HG03342 (cell line): ENCODE data around the gene DLGAP4.

ENCODE experiments used
- ATAC-seq: cut with Tn5 transposase; IDR thresholded peaks from one replicate; pipeline ENCODE4 v1.9.1; 2021; ENCODE audit warnings: mild to moderate bottlenecking, moderate library complexity; ENCODE audit not compliant: unreplicated experiment

DLGAP4 gene

DNA sequence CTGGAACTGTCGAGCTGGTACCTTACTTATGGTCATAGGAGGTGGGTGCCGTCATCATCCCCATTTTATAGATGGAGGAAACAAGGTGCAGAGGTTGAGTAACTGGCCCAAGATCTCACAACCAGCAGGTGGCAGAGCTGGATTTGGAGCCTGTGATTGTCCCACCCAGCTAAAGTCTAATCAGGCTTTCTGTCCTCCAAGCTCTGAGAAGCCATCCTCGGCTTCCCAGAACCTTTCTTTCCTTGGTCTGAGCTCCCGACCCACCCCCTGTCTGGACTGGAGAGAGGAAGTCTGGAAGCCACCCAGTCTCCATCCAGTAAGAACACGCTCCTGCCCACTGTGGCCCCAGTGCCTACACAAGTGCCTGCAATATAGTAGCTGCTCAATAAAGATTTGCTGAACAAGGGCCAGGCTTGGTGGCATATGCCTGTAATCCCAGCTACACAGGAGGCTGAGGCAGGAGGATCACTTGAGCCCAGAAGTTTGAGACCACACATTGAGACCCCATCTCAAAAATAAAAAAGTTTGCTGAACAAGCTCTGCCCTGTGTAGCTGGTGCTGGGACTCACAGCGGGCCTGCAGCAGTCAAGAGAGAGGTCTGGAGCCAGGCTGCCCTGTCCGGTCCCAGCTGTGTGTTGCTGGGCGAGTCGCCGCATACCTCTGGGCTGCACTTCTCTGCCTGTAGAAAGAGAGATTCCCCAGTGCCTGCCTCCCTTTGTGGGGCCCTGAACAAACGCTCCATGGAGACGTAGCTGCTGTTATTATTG is 32.5 kb upstream of the DLGAP4 start:
- no peak for ATAC-seq

DNA sequence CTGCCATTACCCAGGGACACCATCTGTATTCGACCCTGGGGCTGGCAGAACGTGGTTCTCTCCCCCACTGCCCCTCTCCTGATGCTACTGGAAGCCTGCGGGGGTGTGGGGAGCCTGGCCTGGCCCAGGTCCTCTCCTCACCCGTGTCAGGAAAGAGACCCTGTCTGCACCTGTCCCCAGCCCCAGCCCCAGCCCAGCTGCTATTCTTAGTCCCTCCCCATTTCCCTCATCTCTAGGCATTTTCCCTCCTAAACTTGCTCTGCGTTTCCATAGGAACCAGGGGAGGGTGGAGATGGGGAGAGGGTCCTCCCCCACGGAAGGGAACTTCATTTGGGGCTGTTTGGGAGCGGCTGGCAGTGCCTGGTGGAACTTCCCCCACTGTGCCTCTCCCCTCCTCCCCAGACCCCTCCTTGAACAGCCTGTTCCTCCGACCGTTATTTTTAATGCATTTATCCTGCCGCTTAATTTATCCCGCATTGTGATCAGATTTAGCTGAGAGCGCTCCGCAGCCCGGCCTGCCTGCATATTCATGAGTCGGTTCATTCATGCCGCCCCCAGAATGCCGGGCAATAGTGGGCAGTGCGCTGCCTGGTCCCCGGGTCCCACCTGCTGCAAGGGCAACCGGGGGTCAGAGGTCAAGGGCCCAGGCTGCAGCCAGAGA is 31.8 kb upstream of the DLGAP4 start:
- no peak for ATAC-seq

GRCh38 chr20:36275011-36275410 is 31.1 kb upstream of the DLGAP4 start:
- ATAC-seq = no peak

DNA sequence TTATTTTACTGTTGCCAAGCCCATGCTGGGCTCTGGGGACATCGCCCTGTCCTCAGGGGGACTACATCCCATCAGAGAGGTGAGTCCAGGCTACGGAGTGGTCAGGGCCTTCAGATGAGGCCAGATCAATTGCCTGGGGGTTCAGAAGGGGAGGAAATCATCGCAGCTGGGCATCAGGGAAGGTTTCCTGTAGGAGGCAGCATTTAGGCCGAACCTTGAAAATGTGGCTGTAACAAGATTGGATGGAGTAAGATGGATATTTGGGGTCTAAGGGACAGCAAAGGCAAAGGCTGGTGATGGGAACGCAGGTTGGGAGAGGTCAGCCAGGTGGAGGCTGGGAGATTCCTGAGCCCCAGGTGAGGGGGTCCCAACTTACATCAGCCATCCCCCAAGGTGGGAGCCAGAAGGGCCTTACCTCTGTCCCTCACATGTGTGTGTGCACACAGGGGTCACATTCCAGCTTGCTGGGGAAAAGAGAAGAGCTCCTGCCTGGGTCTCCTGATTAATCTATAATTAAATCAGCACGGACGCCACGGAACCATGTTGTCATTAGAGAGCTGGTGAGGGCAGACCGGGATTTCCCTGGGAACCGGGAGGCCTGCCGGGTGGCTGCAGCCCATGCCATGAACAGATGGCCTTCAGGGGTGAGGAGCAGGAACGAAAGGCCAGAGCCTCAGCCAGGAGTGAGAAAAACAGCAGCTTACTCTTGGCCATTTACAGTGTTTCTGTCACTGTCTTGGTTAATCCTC is 30.5 kb upstream of the DLGAP4 start:
- ATAC-seq = no peak

DNA sequence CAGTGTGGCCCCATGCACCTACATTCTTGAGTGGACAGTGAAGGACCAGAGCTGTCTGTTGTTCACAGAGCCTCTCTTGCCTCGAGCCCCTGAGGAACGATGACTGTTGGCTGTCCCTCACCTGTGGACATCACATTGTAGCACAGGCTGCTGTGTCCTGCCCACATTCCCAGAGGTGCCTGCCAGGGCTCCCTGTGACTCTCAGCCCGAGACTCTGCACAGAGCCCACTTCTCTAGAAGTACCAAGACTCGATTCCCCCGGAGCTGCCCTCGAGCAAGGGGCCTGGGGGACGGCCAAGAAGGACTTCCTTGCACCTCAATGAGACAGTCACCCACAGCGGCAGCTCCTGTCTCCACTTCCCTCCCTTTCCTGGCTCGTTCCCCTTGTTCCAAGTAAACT is 28.6 kb upstream of the DLGAP4 start:
- no peak for ATAC-seq

- no peak for ATAC-seq
These were observed 26.8 kb upstream of the DLGAP4 start for GRCh38 chr20:36279362-36279761.

DNA sequence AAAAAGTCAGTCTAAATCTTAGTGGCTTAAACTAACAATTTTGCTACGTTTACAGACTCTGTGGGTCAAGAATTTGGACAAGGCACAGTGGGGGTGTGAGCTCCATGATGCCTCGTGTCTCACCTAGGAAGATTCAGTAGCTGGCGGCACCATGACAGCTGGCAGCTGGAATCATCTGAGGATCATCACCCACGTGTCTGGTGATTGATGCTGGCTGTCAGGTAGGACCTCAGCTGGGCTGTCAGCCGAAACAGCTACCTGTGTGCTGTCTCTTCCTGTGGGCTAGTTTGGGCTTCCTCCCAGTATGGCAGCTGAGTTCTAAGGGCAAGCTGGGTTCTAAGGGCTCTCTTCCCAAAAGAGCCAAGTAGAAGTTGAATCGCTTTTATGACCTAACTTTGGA is 26.4 kb upstream of the DLGAP4 start:
- no peak for ATAC-seq

DNA sequence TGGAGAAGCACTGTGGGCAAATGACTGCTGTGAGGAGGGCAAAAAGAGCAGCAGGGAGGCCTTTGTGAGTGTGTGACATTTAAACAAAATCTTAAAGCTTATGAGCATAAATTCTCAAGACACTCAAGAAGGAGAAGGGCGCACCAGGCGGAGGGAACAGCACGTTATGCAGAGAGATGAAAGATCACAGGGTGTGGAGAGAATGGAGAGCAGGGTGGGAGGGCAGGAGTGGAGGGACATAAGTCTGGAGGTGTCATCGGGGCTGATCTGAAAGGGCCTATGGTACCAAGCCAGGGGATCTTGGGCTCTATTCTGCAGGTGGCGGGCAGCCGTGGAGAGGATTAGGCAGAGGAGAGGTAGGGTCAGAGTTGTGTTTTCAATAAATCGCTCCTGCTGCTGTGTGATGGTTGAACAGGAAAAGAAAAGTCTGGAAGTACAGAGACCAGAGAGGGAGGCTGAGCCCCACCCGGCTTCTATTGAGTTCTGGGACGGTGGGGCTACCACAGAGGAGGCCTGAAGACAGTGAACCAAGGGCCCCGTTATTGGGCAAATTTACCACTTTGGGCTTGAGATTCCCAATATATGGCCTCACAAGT is 24.3 kb upstream of the DLGAP4 start:
- no peak for ATAC-seq

- ATAC-seq = no peak
These were observed 21.4 kb upstream of the DLGAP4 start for GRCh38 chr20:36284751-36285150.

- ATAC-seq = no peak
These were observed 20.2 kb upstream of the DLGAP4 start for GRCh38 chr20:36285746-36286447.

DNA sequence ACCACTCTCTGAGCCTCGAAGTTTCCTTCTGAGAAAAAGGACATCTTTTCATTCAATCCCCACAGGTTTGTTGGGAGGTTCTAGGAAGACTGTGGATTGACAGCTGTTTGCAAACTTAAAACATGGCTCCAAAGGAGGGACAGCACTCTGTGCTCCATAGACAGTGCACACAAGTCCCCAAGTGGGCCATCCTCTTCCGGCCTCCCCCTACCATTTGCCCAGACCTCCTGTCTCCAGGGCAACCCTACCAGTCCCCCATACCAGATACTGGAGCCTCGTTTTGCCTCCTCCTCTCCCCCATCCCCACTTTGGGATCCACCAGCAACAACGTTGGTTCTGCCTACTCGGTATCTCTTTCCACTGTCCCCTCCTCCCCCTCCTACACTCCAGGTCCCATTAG is 8.5 kb upstream of the DLGAP4 start:
- no peak for ATAC-seq

- ATAC-seq = no peak
These were observed 8.1 kb upstream of the DLGAP4 start for GRCh38 chr20:36298061-36298460.

- ATAC-seq = no peak
These were observed 7.3 kb upstream of the DLGAP4 start for GRCh38 chr20:36298795-36299339.

DNA sequence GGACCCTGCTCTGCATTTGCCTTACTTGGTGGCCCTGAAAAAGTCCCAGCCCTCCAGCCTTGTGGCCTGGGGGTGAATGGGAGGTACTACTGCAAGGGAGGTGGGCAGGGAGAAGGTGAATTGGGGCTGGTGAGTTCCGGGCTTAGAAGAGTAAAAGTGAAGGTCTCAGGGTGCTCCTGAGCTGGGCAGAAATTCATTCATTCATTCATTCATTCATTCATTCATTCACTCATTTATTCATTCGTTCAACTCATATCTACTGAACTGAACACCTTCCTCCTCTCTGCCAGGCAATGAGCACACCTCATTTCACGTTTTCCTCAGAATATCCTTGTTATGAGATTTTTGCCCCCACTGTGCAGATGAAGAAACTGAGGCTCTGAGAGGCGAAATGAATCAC is 6.7 kb upstream of the DLGAP4 start:
- ATAC-seq = no peak

GRCh38 chr20:36301359-36302119 is 4.6 kb upstream of the DLGAP4 start:
- ATAC-seq = no peak

DNA sequence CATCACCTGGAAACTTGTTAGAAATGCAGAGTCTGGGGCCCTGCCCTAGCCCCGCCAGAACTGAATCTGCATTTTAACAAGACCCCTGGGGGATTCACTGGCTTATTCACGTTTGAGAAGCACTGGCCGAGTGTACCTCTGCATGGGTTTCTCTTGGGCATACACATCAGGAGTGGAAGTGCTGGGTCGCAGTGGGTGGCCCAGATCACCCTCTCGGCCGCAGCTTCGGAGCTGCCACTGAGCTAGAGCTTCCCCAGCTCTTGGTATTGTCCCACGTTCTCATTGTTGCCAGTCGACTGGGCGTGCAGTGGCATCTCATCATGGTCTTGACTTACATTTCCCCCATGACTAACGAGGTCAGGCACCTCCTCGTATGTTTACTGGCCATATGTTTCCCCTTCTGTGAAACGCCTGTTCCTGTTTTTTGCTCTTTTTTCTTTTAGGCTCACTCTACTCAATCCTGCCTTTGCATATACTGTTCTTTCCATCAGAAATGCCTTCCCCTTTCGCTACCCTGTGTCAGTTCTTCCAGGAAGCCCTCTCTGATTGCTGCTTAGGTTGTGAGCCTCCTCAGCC is 3.0 kb upstream of the DLGAP4 start:
- no peak for ATAC-seq

GRCh38 chr20:36303831-36304230 is 2.3 kb upstream of the DLGAP4 start:
- no peak for ATAC-seq

GRCh38 chr20:36304786-36305495 is 1.2 kb upstream of the DLGAP4 start:
- ATAC-seq = no peak
